ENCODE data around the gene IL9.

DNA sequence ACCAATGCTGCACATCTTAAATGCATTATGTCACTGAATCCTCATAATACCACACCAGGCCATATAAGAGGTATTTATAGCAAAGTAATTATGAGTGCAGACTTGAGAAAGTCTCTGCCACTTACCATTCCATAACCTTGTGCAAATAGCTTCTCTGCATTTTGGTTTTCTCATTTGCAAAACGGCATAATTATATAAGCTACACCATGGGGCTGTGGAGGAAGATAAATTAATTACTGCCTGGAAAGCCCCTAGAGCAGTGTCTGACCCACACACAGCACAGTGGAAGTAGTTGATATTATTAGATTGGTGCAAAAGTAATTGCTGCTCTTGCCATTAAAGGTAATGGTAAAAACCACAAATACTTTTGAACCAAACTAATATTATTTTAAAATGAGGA, 9.5 kb upstream of the IL9 start:
- TF ChIP-seq, protein P1, sequence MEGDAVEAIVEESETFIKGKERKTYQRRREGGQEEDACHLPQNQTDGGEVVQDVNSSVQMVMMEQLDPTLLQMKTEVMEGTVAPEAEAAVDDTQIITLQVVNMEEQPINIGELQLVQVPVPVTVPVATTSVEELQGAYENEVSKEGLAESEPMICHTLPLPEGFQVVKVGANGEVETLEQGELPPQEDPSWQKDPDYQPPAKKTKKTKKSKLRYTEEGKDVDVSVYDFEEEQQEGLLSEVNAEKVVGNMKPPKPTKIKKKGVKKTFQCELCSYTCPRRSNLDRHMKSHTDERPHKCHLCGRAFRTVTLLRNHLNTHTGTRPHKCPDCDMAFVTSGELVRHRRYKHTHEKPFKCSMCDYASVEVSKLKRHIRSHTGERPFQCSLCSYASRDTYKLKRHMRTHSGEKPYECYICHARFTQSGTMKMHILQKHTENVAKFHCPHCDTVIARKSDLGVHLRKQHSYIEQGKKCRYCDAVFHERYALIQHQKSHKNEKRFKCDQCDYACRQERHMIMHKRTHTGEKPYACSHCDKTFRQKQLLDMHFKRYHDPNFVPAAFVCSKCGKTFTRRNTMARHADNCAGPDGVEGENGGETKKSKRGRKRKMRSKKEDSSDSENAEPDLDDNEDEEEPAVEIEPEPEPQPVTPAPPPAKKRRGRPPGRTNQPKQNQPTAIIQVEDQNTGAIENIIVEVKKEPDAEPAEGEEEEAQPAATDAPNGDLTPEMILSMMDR (IDR thresholded peaks at IDR 0.05; ENCODE audit: low read depth, low read length): no peak
- no peak for TF ChIP-seq POLR2A (IDR thresholded peaks at IDR 0.05; ENCODE audit: extremely low read depth, insufficient read length)
- TF ChIP-seq, protein P2, sequence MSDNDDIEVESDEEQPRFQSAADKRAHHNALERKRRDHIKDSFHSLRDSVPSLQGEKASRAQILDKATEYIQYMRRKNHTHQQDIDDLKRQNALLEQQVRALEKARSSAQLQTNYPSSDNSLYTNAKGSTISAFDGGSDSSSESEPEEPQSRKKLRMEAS (IDR thresholded peaks at IDR 0.05; ENCODE audit: low read depth, low read length): no peak
- no peak for TF ChIP-seq MYC (IDR thresholded peaks at IDR 0.05; ENCODE audit: low read depth, low read length)

Measured in NB4 (cell line).